ENCODE data around the gene SCGB1C2.
"Not testable (repeated sequence)": the region's sequence is repeated elsewhere in the genome, so short reads cannot be mapped to it uniquely, and the experiment has no call there.

DNA sequence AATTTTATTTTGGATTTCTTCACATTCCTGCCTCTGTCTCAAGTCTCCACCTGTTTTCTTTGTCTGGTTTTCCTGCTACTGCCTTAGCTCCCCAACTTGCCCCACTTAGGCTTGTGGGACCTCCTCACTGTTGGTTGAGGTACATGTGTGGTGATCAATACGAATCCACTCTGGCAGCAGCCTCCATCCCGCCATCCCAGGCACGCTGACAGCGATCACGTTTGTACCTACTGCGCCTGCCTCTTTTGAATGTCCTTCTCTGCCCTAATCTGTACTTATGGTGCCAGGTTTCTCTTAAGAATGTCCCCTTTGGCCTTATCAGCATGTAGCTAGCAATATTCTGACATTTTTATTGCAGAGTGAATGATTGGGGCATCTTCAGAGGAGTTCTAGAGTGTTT is 2.3 kb upstream of the SCGB1C2 start:
- TF ChIP-seq CTCF (optimal IDR thresholded peaks at IDR 0.05 in 1 of 3, IDR thresholded peaks at IDR 0.05 in 1 of 3, conservative IDR thresholded peaks at IDR 0.05 in 1 of 3; ENCODE audit: extremely low read depth in 1 of 3, insufficient read depth in 2 of 3, low read length in 3 of 3); EZH2 (IDR thresholded peaks at IDR 0.05; ENCODE audit: low read length): not testable (repeated sequence)

Measured in keratinocyte (primary cell).